ENCODE results near the gene DACT3.
A peak's percentile ranks its signal among the peaks of the same experiment; 100 is the strongest.

DACT3 gene

DNA sequence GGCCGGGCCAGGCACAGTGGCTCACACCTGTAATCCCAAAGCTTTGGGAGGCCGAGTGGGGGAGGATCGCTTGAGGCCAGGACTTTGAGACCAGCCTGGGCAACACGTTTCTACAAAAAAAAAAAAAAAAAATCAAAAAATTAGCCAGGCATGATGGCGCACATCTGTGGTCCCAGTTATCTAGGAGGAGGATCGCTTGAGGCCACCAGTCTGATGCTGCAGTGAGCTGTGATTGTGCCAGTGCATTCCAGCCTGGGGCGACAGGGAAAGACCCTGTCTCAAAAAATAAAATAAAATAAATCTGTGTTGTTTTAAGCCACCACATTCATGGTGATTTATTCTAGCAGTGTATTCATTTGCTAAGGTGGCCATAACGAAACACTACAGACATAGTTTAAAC, 4.1 kb upstream of the DACT3 start:
- Histone ChIP-seq H3K9ac (ENCODE audit: insufficient read length, low read depth) (no peak overlapping the region), H3K36me3 (ENCODE audit: insufficient read depth, insufficient read length, low read length) (no peaks in the 10 kb centered on the region), H3K4me1 (ENCODE audit: insufficient read depth, insufficient read length) (no peaks in the 10 kb centered on the region), H3K4me3 (ENCODE audit: insufficient read length, low read depth) (no peak overlapping the region), H3K9me3 (ENCODE audit: insufficient read depth, low read length) (0 out of 2 replicates have a peak, but pooled peaks cover 2% of the 10 kb centered on the region), H3K27me3 (ENCODE audit: insufficient read depth, insufficient read length) (no peaks in the 10 kb centered on the region)
- TF ChIP-seq YY1 (IDR thresholded peaks at IDR 0.05; ENCODE audit: insufficient read depth, insufficient read length) (no peak), ZNF274 (IDR thresholded peaks at IDR 0.05; ENCODE audit: low read depth, low read length) (no peak), SUZ12 (IDR thresholded peaks at IDR 0.05; ENCODE audit: extremely low read depth, insufficient read depth, insufficient read length) (no peak)
- DNase-seq (ENCODE audit: low read depth, low spot score): no peak

DNA sequence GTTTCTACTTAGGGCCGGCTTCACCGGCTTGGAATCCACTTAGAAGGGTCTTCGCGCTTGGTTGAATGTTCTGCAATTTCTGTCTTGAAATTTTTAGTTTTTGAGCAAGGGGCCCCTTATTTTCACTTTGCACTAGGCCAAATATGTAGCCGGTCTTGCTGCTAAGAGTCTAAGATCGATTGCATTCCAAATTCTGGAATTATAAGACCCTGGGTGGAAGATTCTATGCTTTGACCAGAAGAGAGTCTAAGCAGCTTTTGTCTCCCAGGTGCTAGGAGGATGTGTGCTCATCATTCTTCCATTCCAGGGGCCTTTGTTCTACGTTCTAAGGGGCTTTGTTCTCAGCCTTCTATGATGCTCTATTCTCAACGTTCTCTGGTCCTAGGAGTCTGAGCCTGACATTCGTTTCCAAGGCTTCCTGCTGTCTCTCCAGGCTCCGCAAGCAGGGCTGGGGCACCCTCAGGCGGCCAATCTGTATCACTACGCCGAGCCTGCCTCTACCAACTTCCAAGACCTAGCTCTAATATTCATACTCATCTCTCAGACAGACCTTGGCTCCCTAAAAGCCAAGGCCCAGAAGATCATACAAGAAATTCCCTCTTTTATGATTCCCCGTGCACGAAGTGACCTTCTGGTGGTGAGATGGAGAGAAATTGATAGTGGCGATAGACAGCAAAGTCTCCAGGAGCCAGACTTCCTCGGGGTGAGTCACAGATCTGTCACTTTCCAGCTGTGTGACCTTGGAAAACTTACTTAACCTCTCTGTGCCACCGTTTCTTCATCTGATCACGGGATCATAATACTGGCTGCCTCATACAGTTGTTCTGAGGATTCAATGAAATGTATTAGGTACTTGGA, 982 bp upstream of the DACT3 start:
- peak; percentile 63 for DNase-seq (ENCODE audit: low read depth, low spot score)
- Histone ChIP-seq H3K36me3 (ENCODE audit: insufficient read depth, insufficient read length, low read length) (no peaks in the 10 kb centered on the region), H3K27me3 (ENCODE audit: insufficient read depth, insufficient read length) (no peaks in the 10 kb centered on the region), H3K4me3 (ENCODE audit: insufficient read length, low read depth) (no peak overlapping the region), H3K9me3 (ENCODE audit: insufficient read depth, low read length) (no peaks in the 10 kb centered on the region), H3K9ac (ENCODE audit: insufficient read length, low read depth) (no peak overlapping the region), H3K4me1 (ENCODE audit: insufficient read depth, insufficient read length) (no peaks in the 10 kb centered on the region)
- TF ChIP-seq SUZ12 (IDR thresholded peaks at IDR 0.05; ENCODE audit: extremely low read depth, insufficient read depth, insufficient read length) (no peak), ZNF274 (IDR thresholded peaks at IDR 0.05; ENCODE audit: low read depth, low read length) (no peak), YY1 (IDR thresholded peaks at IDR 0.05; ENCODE audit: insufficient read depth, insufficient read length) (no peak)

DNA sequence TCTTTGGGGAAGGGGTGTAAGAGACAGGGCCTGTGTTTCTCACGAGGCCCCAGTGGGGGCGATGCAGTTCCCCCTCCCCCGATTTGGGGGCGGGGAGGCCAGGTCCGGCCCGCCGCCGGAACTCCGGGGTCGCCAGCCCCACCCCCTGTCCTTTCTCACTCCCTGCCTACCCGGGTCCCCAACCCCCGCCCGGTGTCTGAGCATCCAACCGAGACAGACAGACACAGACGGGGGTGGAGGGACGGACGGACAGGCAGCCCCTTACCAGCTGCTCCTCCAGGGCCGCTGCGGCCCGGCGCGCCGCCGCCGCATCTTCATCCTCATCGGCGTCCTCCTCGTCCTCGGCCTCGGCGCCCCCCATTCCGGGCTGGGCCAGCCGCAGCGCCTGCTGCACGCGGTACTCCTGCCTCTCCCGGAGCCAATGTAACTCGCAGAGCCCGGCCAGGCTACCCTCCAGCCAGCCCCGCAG, 397 bp downstream of the DACT3 start:
- Histone ChIP-seq H3K4me3 (ENCODE audit: insufficient read length, low read depth) (peak overlapping the region; percentile 55), H3K4me1 (ENCODE audit: insufficient read depth, insufficient read length) (no peaks in the 10 kb centered on the region), H3K9me3 (ENCODE audit: insufficient read depth, low read length) (no peaks in the 10 kb centered on the region), H3K9ac (ENCODE audit: insufficient read length, low read depth) (peak overlapping the region; percentile 64), H3K36me3 (ENCODE audit: insufficient read depth, insufficient read length, low read length) (no peaks in the 10 kb centered on the region), H3K27me3 (ENCODE audit: insufficient read depth, insufficient read length) (no peaks in the 10 kb centered on the region)
- TF ChIP-seq ZNF274 (IDR thresholded peaks at IDR 0.05; ENCODE audit: low read depth, low read length) (no peak), YY1 (IDR thresholded peaks at IDR 0.05; ENCODE audit: insufficient read depth, insufficient read length) (no peak), SUZ12 (IDR thresholded peaks at IDR 0.05; ENCODE audit: extremely low read depth, insufficient read depth, insufficient read length) (no peak)
- DNase-seq (ENCODE audit: low read depth, low spot score): no peak

DNA sequence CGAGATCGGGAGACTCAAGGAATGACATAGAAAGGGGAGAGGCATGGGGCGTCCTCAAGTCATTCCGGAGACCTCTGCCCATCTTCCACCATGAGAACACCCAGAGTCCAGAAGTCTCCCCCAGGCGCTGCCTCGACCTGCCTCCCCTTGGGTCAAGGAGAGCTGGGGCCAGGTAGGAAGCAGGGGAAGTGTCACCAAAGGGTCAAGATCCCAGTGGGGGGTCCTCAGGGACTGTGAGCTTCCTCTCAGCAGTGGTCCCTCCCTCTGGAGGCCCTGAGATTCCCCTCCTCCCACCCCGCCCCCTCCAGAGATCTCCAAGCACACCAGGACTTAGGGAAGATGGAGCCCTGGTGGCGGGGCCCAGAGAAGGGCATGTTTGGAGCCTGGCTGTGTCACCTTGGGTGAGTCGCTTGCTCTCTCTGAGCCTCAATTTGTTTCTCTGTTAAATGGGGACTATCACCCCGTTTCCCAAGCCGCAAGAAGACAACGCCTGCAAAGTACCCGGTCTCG, 919 bp downstream of the DACT3 start:
- peak overlapping the region; percentile 55 for H3K4me3 ChIP-seq (ENCODE audit: insufficient read length, low read depth)
- H3K9ac ChIP-seq (ENCODE audit: insufficient read length, low read depth): peak overlapping the region; percentile 67

DNA sequence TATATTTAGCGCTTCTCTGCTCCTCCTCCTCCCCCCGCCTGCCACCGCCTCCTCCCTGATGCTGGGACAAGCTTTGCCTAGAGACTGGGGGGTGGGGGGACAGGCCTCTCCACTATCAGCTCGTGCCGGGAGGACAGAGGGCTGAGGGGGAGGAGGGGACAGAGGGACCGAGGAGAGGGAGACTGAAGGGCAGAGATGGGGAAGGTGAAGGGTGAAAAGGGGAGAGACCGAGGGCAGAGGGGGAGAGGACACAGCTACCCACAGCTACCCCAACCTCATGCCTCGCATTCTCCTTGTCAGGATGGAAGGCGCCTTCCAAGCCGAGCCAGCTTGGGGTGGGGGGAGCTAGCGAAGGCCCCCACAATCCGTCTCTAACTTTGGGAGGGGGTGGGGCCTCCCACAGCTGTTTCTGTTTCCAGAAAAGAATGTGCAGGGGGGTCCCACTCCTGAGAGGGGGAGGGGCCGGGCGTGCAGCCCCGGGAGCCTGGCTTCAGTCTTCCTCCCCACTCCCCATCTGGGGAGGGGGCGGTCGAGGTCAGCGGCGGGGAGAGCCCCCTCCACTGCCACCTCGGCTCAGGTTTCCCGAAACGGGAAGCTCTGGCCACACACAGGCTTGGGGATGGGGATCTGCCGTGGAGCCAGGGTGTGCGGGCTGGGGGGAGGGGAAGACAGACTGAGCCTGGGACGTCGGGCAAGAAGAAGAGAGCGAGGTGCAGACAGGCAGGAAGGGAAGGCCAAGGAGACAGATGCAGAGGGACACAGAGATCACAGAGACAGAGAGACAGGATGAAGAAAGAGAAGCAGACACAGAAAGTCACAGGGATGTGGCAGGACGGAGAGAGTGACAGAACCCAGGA, 1.6 kb downstream of the DACT3 start:
- Histone ChIP-seq H3K9ac (ENCODE audit: insufficient read length, low read depth) (peak overlapping the region; percentile 67), H3K4me1 (ENCODE audit: insufficient read depth, insufficient read length) (no peaks in the 10 kb centered on the region), H3K27me3 (ENCODE audit: insufficient read depth, insufficient read length) (no peaks in the 10 kb centered on the region), H3K36me3 (ENCODE audit: insufficient read depth, insufficient read length, low read length) (no peaks in the 10 kb centered on the region), H3K9me3 (ENCODE audit: insufficient read depth, low read length) (no peaks in the 10 kb centered on the region), H3K4me3 (ENCODE audit: insufficient read length, low read depth) (peak overlapping the region; percentile 55)
- TF ChIP-seq ZNF274 (IDR thresholded peaks at IDR 0.05; ENCODE audit: low read depth, low read length) (no peak), SUZ12 (IDR thresholded peaks at IDR 0.05; ENCODE audit: extremely low read depth, insufficient read depth, insufficient read length) (no peak), YY1 (IDR thresholded peaks at IDR 0.05; ENCODE audit: insufficient read depth, insufficient read length) (no peak)
- DNase-seq (ENCODE audit: low read depth, low spot score): no peak

More for the DNA sequence above, 919 bp downstream of the DACT3 start:
- no peak for DNase-seq (ENCODE audit: low read depth, low spot score)
- Histone ChIP-seq H3K27me3 (ENCODE audit: insufficient read depth, insufficient read length) (no peaks in the 10 kb centered on the region), H3K4me1 (ENCODE audit: insufficient read depth, insufficient read length) (no peaks in the 10 kb centered on the region), H3K9me3 (ENCODE audit: insufficient read depth, low read length) (no peaks in the 10 kb centered on the region), H3K36me3 (ENCODE audit: insufficient read depth, insufficient read length, low read length) (no peaks in the 10 kb centered on the region)
- TF ChIP-seq SUZ12 (IDR thresholded peaks at IDR 0.05; ENCODE audit: extremely low read depth, insufficient read depth, insufficient read length) (no peak), YY1 (IDR thresholded peaks at IDR 0.05; ENCODE audit: insufficient read depth, insufficient read length) (no peak), ZNF274 (IDR thresholded peaks at IDR 0.05; ENCODE audit: low read depth, low read length) (no peak)

DNA sequence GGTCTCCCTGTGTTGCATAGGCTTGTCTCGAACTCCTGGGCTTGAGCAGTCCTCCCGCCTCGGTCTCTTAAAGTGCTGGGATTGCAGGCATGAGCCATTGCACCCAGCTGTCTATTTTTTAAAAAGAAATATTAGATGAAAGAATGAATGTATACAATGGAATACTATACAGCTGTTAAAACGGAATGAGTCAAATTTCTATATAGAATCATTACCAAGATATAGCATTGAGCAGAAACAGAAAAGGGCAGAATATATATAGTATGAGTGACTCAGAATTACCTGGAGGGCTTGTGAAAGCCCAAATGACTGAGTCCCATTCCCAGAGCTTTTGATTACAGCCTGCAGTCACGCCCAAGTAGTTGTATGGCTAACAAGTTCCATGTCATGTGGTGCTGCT, 4.4 kb downstream of the DACT3 start:
- TF ChIP-seq ZNF274 (IDR thresholded peaks at IDR 0.05; ENCODE audit: low read depth, low read length) (no peak), YY1 (IDR thresholded peaks at IDR 0.05; ENCODE audit: insufficient read depth, insufficient read length) (no peak), SUZ12 (IDR thresholded peaks at IDR 0.05; ENCODE audit: extremely low read depth, insufficient read depth, insufficient read length) (no peak)
- Histone ChIP-seq H3K27me3 (ENCODE audit: insufficient read depth, insufficient read length) (no peaks in the 10 kb centered on the region), H3K9ac (ENCODE audit: insufficient read length, low read depth) (no peak overlapping the region), H3K4me1 (ENCODE audit: insufficient read depth, insufficient read length) (no peaks in the 10 kb centered on the region), H3K9me3 (ENCODE audit: insufficient read depth, low read length) (no peaks in the 10 kb centered on the region), H3K4me3 (ENCODE audit: insufficient read length, low read depth) (no peak overlapping the region), H3K36me3 (ENCODE audit: insufficient read depth, insufficient read length, low read length) (no peaks in the 10 kb centered on the region)
- DNase-seq (ENCODE audit: low read depth, low spot score): no peak
